Stimulated activated CD4-positive, alpha-beta T cell treated with anti-CD3 and anti-CD28 coated beads, Interleukin-15, amount 100 ng/mL, for 48 hours (primary cell): ENCODE data around the gene RPL11.
"Not testable (repeated sequence)": the region's sequence is repeated elsewhere in the genome, so short reads cannot be mapped to it uniquely, and the experiment has no call there.

Experiments
- DNase-seq, 2 donors: peaks; one replicate each; pipeline ENCODE4 v3.0.0-alpha.2; 2020; ENCODE audit warnings: low read depth in 2 of 2

RPL11 gene

DNA sequence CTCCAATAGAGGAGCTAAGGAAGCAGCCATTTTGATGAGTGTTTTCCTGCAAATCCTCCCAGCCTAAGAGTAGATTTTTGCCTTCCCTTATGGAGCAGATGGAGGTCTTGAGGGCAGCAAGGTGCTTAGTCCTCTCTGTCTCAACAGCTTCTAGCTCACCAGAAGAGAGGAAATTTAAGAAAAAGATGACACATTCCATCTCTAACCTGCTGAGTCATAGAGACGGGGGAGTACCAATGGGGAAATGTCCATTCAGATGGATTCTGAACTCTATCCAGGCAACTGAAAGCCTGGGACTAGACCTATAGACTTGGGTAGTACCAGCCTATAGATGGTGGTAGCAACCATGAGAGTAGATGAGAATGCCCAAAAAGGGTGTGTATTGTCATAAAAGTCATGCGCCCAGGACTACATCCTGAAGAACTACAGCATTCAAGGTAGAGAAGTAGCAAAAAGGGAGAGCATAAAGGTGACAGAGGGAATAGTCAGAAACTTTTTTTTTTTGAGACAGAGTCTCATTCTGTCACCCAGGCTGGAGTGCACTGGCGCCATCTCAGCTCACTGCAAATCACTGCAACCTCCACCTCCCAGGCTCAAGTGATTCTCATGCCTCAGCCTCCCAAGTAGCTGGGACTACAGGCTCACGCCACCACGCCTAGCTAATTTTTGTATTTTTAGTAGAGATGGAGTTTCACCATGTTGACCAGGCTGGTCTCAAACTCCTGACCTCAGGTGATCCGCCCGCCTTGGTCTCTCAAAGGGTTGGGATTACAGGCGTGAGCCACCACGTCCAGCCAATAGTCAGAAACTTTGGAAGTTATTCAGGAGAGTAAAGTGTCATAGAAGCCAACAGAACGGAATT lies 41.0 kb downstream of the RPL11 start:
- DNase-seq = no peak

- not testable (repeated sequence) for DNase-seq
Measured at GRCh38 chr1:23733281-23733680, 41.7 kb downstream of the RPL11 start.

GRCh38 chr1:23736437-23737134 lies 45.0 kb downstream of the RPL11 start:
- DNase-seq = no peak

GRCh38 chr1:23741609-23742008 lies 50.0 kb downstream of the RPL11 start:
- no peak for DNase-seq

DNA sequence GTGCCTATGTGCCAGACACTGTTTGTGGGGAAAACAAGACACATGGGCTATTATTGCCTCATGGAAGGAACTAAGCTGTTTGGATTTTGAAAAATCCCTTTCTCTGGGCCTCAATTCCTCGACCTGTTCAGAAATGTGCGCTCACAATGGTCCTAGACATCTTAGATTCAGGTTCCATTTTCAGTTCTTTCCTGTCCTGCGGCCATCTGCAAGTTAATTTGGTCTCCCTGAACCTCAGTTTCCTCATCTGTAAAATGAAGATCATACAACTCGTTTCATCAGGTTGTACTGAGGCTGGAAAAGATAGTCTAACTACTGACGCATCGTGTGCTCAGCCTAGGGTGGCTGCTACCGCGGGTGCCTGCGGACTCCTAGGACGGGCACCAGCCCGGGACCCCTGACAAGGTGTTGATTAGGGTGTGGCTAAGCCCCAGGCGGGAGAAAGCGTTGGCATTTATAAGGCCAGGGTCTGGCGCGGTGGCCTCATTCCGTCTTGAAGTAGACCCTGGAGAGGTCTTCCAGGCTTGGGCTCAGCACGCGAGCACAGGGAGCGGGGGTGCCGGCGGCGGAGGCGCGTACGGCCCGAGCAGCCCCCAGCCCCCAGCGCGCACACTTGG lies 51.2 kb downstream of the RPL11 start:
- peak in 1 of 2 donors; percentile 6 for DNase-seq

DNA sequence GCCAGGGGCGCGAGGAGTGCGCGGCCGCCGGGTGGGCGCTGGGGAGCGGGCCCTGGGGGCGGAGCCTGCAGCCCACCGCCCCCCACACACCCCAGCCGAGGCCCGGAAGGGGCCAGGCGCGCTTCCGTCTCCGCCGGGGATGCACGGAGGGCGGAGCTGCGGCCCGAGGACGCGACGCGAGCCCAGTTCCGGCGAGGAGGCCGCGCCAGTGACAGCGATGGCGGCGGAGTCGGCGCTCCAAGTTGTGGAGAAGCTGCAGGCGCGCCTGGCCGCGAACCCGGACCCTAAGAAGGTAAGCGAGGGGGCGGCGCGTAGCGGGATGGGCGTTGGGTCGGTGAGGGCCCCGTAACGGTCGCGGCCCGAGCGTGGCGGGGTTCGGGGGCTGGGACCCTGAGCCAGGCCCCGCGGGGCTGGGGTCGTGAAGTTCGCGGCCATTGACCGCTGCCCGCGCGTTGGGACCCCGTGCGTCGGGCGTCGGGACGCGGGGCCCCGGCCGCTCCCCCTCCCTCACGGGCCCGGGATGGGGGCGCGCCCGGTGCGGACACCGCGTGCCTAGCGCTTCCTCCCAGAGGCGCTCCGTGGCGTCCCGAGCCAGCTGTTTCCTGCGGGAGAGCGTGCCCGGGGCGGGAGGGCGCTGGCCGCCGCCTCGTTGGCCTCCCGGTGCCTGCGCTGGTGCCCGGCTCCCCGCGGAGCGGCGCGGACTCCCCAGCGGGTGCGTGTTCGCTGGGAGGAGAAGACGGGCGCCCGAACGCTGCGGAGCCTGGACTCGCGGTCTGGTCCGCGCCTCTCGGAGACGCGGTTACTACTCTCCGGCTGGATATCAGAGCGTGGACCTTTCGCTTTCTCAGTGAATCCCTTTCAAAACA lies 51.9 kb downstream of the RPL11 start, which contains the start of gene ELOA:
Gene ELOA (plus strand): TSS at position 185 of the 866 bp plus-strand sequence. CDS start 33 bp downstream, at position 218.
- DNase-seq = peak; percentile 55 to 70

GRCh38 chr1:23745515-23745914 lies 53.9 kb downstream of the RPL11 start:
- DNase-seq = no peak
